Astrocyte (in vitro differentiated cells and primary cell): ENCODE measurements around the gene CADM1. TPM values are rescaled to one million over a fixed set of nuclear protein-coding genes. Genes with fewer than 3 reads are reported as not detected.

Experiments used
- DNase-seq: peaks from one replicate; pipeline ENCODE4 v3.0.0-alpha.2; 2010; ENCODE audit warnings: low read depth
- FAIRE-seq: peaks from 2 replicates; lab custom pipeline; 2011; peaks lifted over from hg19 to GRCh38; lab: Jason Lieb, UNC
- H2AFZ ChIP-seq: 2 replicates; pipeline ENCODE4 v1.6.0; 2012; ENCODE audit warnings: low read depth, low read length, inconsistent platforms
- H3K27ac ChIP-seq: 2 replicates; pipeline ENCODE4 v1.5.1; 2011; ENCODE audit warnings: low read depth, low read length, inconsistent platforms
- H3K27me3 ChIP-seq: 2 replicates; pipeline ENCODE4 v1.6.0; 2011; ENCODE audit warnings: low read length, inconsistent platforms; ENCODE audit not compliant: insufficient read depth
- H3K36me3 ChIP-seq: 2 replicates; pipeline ENCODE4 v1.5.1; 2011; ENCODE audit warnings: low read length, inconsistent platforms; ENCODE audit not compliant: insufficient read depth
- H3K4me1 ChIP-seq: 2 replicates; pipeline ENCODE4 v1.5.1; 2011; ENCODE audit warnings: low read length, inconsistent platforms; ENCODE audit not compliant: insufficient read depth
- H3K4me2 ChIP-seq: 2 replicates; pipeline ENCODE4 v1.6.0; 2012; ENCODE audit warnings: low read length, inconsistent platforms
- H3K4me3 ChIP-seq: 2 replicates; pipeline ENCODE4 v1.5.1; 2011; ENCODE audit warnings: low read depth, mild to moderate bottlenecking, low read length, inconsistent platforms; ENCODE audit not compliant: insufficient read depth
- H3K79me2 ChIP-seq: 2 replicates; pipeline ENCODE4 v1.6.0; 2012; ENCODE audit warnings: mild to moderate bottlenecking, low read length, inconsistent platforms; ENCODE audit not compliant: insufficient read depth
- H3K9ac ChIP-seq: 2 replicates; pipeline ENCODE4 v1.6.0; 2012; ENCODE audit warnings: mild to moderate bottlenecking, low read length, inconsistent platforms
- H3K9me3 ChIP-seq: 2 replicates; pipeline ENCODE4 v1.5.1; 2012; ENCODE audit warnings: low read depth, mild to moderate bottlenecking, low read length, inconsistent platforms; ENCODE audit not compliant: insufficient read depth
- H4K20me1 ChIP-seq: 2 replicates; pipeline ENCODE4 v1.6.0; 2012; ENCODE audit warnings: low read length, inconsistent platforms; ENCODE audit not compliant: insufficient read depth
- H3K27ac Mint-ChIP-seq: one replicate; pipeline ENCODE4 v1.8.0; 2021; ENCODE audit warnings: mild to moderate bottlenecking, mixed read lengths; ENCODE audit not compliant: unreplicated experiment
- H3K27me3 Mint-ChIP-seq: one replicate; pipeline ENCODE4 v1.8.0; 2021; ENCODE audit warnings: low read depth, mixed read lengths; ENCODE audit not compliant: unreplicated experiment
- H3K36me3 Mint-ChIP-seq: one replicate; pipeline ENCODE4 v1.8.0; 2021; ENCODE audit warnings: low read depth, mixed read lengths; ENCODE audit not compliant: unreplicated experiment
- H3K4me1 Mint-ChIP-seq: one replicate; pipeline ENCODE4 v1.8.0; 2021; ENCODE audit warnings: low read depth, mixed read lengths; ENCODE audit not compliant: unreplicated experiment
- H3K4me3 Mint-ChIP-seq: one replicate; pipeline ENCODE4 v1.8.0; 2021; ENCODE audit warnings: mild to moderate bottlenecking, moderate library complexity, mixed read lengths; ENCODE audit not compliant: unreplicated experiment
- H3K9me3 Mint-ChIP-seq: one replicate; pipeline ENCODE4 v1.8.0; 2021; ENCODE audit warnings: mild to moderate bottlenecking, mixed read lengths; ENCODE audit not compliant: unreplicated experiment
- EZH2 ChIP-seq: IDR thresholded peaks from 2 replicates; pipeline ENCODE4 v1.6.1; 2012; ENCODE audit warnings: mild to moderate bottlenecking, low read length, inconsistent platforms; ENCODE audit not compliant: insufficient read depth
- total RNA-seq: library from RNA; stranded (reverse); gene quantifications from 2 replicates; pipeline ENCODE4 v1.2.1, GENCODE V29; 2021
- TF ChIP-seq, protein P1 (sequence below): IDR thresholded peaks from 2 replicates; pipeline ENCODE4 v1.5.1; 2011; ENCODE audit warnings: low read depth, mild to moderate bottlenecking, inconsistent platforms, low read length, moderate library complexity; ENCODE audit not compliant: insufficient read depth

The CADM1 gene
- total RNA-seq, 1 donor from 2014 or later = 414 TPM

DNA sequence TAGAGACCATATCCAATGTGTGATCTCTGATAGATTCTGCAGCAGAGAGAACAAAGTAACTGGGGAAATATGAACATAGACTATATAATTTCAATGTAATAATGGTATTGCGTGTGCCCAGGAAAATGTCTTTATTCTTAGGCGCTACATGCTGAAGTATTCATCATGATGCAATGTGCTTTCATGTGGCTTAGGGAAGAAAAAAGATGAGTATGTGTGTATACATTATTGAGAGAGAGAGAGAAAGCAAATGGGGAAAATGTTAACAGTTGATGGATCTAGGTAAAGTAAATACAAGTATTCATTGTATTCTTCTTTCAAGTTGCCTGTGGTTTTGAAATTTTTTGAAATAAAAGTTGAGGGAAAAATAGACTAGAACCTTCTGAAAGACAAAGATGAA lies 10.3 kb downstream of the CADM1 start:
- TF ChIP-seq EZH2 = no peak
- TF ChIP-seq, protein P1, sequence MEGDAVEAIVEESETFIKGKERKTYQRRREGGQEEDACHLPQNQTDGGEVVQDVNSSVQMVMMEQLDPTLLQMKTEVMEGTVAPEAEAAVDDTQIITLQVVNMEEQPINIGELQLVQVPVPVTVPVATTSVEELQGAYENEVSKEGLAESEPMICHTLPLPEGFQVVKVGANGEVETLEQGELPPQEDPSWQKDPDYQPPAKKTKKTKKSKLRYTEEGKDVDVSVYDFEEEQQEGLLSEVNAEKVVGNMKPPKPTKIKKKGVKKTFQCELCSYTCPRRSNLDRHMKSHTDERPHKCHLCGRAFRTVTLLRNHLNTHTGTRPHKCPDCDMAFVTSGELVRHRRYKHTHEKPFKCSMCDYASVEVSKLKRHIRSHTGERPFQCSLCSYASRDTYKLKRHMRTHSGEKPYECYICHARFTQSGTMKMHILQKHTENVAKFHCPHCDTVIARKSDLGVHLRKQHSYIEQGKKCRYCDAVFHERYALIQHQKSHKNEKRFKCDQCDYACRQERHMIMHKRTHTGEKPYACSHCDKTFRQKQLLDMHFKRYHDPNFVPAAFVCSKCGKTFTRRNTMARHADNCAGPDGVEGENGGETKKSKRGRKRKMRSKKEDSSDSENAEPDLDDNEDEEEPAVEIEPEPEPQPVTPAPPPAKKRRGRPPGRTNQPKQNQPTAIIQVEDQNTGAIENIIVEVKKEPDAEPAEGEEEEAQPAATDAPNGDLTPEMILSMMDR = no peak
- Histone ChIP-seq H3K4me2 (no peak overlapping the region), H3K4me1 (peaks cover 9% of the 10 kb centered on the region), H2AFZ (no peak overlapping the region), H3K27ac (no peak overlapping the region), H3K36me3 (no peaks in the 10 kb centered on the region), H3K27me3 (no peaks in the 10 kb centered on the region), H3K79me2 (peaks cover 34% of the 10 kb centered on the region), H4K20me1 (peaks cover 16% of the 10 kb centered on the region), H3K4me3 (no peak overlapping the region), H3K9ac (no peak overlapping the region), H3K9me3 (no peaks in the 10 kb centered on the region)
- no peaks in the 10 kb centered on the region for H3K9me3 Mint-ChIP-seq
- no peak overlapping the region for H3K27ac Mint-ChIP-seq
- H3K27me3 Mint-ChIP-seq = no peaks in the 10 kb centered on the region
- no peak overlapping the region for H3K4me3 Mint-ChIP-seq
- DNase-seq (no peak), FAIRE-seq (no peak)
- H3K4me1 Mint-ChIP-seq = peaks cover 61% of the 10 kb centered on the region
- peaks cover 21% of the 10 kb centered on the region for H3K36me3 Mint-ChIP-seq

DNA sequence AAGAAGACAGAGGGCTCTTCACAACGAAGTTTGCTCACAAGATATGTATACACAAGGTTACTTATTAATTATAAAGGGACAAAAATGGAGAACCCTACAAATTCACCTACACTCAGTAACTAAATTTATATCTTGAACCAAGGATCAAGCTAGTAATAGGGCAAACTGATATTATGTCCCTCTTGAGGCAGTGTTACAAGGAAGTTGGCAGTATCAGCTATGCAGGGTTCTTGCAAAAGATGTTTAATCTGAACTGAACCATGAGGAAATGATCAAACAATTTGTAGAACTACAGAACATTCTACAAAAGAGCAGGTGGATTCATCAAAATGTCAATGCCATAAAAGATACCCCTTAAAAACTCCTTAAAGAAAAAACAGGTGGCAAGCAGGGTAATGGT lies 10.7 kb downstream of the CADM1 start:
- Histone ChIP-seq H3K79me2 (peaks cover 31% of the 10 kb centered on the region), H3K9me3 (no peaks in the 10 kb centered on the region), H3K27ac (no peak overlapping the region), H3K4me2 (no peak overlapping the region), H4K20me1 (peaks cover 14% of the 10 kb centered on the region), H3K4me3 (no peak overlapping the region), H3K27me3 (no peaks in the 10 kb centered on the region), H2AFZ (no peak overlapping the region), H3K4me1 (peaks cover 13% of the 10 kb centered on the region), H3K9ac (no peak overlapping the region), H3K36me3 (no peaks in the 10 kb centered on the region)
- TF ChIP-seq EZH2 = no peak
- TF ChIP-seq, protein P1 = no peak
- Mint-ChIP-seq H3K9me3 (no peaks in the 10 kb centered on the region), H3K27ac (no peak overlapping the region), H3K27me3 (no peaks in the 10 kb centered on the region), H3K4me3 (no peak overlapping the region), H3K36me3 (peaks cover 21% of the 10 kb centered on the region), H3K4me1 (peaks cover 61% of the 10 kb centered on the region)
- FAIRE-seq (no peak), DNase-seq (no peak)

DNA sequence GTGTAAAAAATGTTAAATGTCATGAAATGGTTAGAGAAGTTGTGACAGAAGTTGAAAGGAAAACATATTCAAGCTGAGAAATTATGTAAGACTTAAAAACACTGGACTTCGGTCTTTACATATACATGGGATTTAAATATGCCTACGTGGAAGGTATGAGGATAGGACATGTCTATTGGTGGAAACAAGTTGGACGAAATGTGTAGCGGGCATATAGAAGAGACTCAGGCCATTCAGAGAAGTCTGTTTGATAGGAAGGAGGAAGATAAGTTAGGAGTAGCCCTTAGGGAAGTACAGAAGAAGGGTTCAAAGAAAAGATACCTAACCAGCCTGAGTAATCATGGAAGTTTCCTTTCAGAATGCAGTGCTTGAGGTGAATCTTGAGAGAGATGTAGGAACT lies 14.7 kb downstream of the CADM1 start:
- Mint-ChIP-seq H3K9me3 (peaks cover 2% of the 10 kb centered on the region), H3K4me3 (peak overlapping the region; percentile 18), H3K27ac (peak overlapping the region; percentile 92), H3K36me3 (peaks cover 22% of the 10 kb centered on the region), H3K27me3 (no peaks in the 10 kb centered on the region), H3K4me1 (peaks cover 54% of the 10 kb centered on the region)
- no peak for TF ChIP-seq EZH2
- TF ChIP-seq, protein P1 = no peak
- DNase-seq = no peak
- H3K79me2 ChIP-seq = peaks cover 21% of the 10 kb centered on the region
- H3K27me3 ChIP-seq = no peaks in the 10 kb centered on the region
- no peak overlapping the region for H3K4me3 ChIP-seq
- H3K4me1 ChIP-seq = peaks cover 21% of the 10 kb centered on the region
- no peaks in the 10 kb centered on the region for H4K20me1 ChIP-seq
- peak overlapping the region; percentile 39 for H3K27ac ChIP-seq
- FAIRE-seq = no peak
- H3K4me2 ChIP-seq = no peak overlapping the region
- H3K9ac ChIP-seq = no peak overlapping the region
- no peaks in the 10 kb centered on the region for H3K9me3 ChIP-seq
- H2AFZ ChIP-seq = no peak overlapping the region
- H3K36me3 ChIP-seq = no peaks in the 10 kb centered on the region
